Esophagus muscularis mucosa (tissue), 4 donors: ENCODE results near the gene PSMB7. TPM values are rescaled to one million over a fixed set of nuclear protein-coding genes. Genes with fewer than 3 reads are reported as not detected.

ENCODE experiments used
- DNase-seq: peaks from one replicate; pipeline ENCODE4 v3.0.0-alpha.2; 2017; ENCODE audit errors: extremely low spot score
- H3K27ac ChIP-seq, 4 donors: fragments of 200-600 bp; sonication (generic); replicated peaks in 1 of 4; 1 replicate in 3 of 4; 2 replicates in 1 of 4; pipeline ENCODE4 v1.5.1; 2016 to 2019; ENCODE audit warnings: mild to moderate bottlenecking in 1 of 4
- H3K27me3 ChIP-seq, 4 donors: fragments of 200-600 bp; sonication (generic); one replicate each; pipeline versions ENCODE4 v1.5.1 to v1.6.0; 2016 to 2019
- H3K36me3 ChIP-seq, 4 donors: fragments of 200-600 bp; sonication (generic); one replicate each; pipeline ENCODE4 v1.5.1; 2016 to 2019
- H3K4me1 ChIP-seq, 4 donors: fragments of 200-600 bp; sonication (generic); one replicate each; pipeline ENCODE4 v1.5.1; 2016 to 2019
- H3K4me3 ChIP-seq, 4 donors: fragments of 200-600 bp; sonication (generic); 1 replicate in 2 of 4; 2 replicates in 2 of 4; pipeline ENCODE4 v1.5.1; 2016 to 2019; ENCODE audit warnings: mild to moderate bottlenecking in 4 of 4, moderate library complexity in 1 of 4
- H3K9me3 ChIP-seq, 4 donors: fragments of 200-600 bp; sonication (generic); 1 replicate in 3 of 4; 2 replicates in 1 of 4; pipeline ENCODE4 v1.5.1; 2016 to 2019
- EP300 ChIP-seq: sonication (generic); formaldehyde crosslinking; IDR thresholded peaks from one replicate; pipeline ENCODE4 v1.6.1; 2017; ENCODE audit warnings: antibody characterized with exemption
- POLR2A ChIP-seq: fragments of 450-650 bp; IDR thresholded peaks from one replicate; pipeline ENCODE4 v1.6.1; 2017; ENCODE audit warnings: antibody characterized with exemption, moderate library complexity, mild to moderate bottlenecking, low read depth
- POLR2AphosphoS5 ChIP-seq, 2 donors: sonication (generic); formaldehyde crosslinking; IDR thresholded peaks; one replicate each; pipeline ENCODE4 v1.6.1; 2017; ENCODE audit warnings: antibody characterized with exemption in 2 of 2
- WGBS: methylation state at CpG from one replicate; pipeline ENCODE4 v1.1.5; 2018; 5-methylcytosine and 5-hydroxymethylcytosine counted together
- intact Hi-C: fragments of 100-400 bp; cut with DNase I; formaldehyde crosslinking; loops from one replicate; pipeline ENCODE4 v1.15.1; 2023
- total RNA-seq, 4 donors: library from RNA; depleted of rRNA; stranded (reverse); fragments of >200 nt; gene quantifications; one replicate each; pipeline versions ENCODE4 v1.1.0 to v1.2.1, GENCODE V29; 2016
- TF ChIP-seq, protein P1 (sequence below), 3 experiments: fragments of 200-600 bp in 2 of 3; fragments of 450-650 bp in 1 of 3; sonication (generic) in 2 of 3; IDR thresholded peaks; one replicate each; pipeline ENCODE4 v1.5.1; 2017 to 2019; ENCODE audit warnings: antibody characterized with exemption in 3 of 3, mild to moderate bottlenecking in 2 of 3, moderate library complexity in 1 of 3

Gene PSMB7
- total RNA-seq, 4 donors from 2014 or later: 105 to 124 (median 113) TPM

DNA sequence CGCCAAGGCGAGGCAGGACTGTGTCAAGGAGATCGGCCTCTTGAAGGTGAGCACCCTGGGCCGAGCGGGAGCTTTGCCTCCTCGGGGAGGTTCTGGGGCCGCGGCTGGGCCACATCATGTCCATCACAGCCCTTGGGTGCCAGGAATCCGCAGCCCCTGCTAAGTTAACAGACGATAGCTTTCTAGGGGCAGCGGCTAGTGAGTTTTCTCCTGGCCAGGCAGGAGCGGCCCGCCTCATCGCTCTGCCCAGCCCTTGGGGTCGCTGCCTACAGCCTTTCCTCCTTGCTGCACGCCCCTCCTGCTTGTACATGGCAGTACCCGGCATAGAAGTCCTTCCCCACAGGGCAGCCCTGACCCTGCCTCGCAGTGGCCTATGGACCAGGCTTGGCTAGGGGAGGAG lies 101.3 kb downstream of the PSMB7 start:
- Histone ChIP-seq H3K9me3 (no peaks in the 10 kb centered on the region), H3K27ac (no peak overlapping the region), H3K4me3 (no peak overlapping the region), H3K36me3 (peaks cover 5 to 68% (median 39%) of the 10 kb centered on the region in 4 donors), H3K4me1 (peaks cover 0 to 5% (median 0%) of the 10 kb centered on the region in 4 donors), H3K27me3 (no peaks in the 10 kb centered on the region)
- no peak for TF ChIP-seq POLR2A
- no peak for TF ChIP-seq POLR2AphosphoS5 (IDR thresholded peaks at IDR 0.05)
- TF ChIP-seq EP300: no peak
- TF ChIP-seq, protein P1, sequence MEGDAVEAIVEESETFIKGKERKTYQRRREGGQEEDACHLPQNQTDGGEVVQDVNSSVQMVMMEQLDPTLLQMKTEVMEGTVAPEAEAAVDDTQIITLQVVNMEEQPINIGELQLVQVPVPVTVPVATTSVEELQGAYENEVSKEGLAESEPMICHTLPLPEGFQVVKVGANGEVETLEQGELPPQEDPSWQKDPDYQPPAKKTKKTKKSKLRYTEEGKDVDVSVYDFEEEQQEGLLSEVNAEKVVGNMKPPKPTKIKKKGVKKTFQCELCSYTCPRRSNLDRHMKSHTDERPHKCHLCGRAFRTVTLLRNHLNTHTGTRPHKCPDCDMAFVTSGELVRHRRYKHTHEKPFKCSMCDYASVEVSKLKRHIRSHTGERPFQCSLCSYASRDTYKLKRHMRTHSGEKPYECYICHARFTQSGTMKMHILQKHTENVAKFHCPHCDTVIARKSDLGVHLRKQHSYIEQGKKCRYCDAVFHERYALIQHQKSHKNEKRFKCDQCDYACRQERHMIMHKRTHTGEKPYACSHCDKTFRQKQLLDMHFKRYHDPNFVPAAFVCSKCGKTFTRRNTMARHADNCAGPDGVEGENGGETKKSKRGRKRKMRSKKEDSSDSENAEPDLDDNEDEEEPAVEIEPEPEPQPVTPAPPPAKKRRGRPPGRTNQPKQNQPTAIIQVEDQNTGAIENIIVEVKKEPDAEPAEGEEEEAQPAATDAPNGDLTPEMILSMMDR (IDR thresholded peaks at IDR 0.05): no peak
- DNase-seq: no peak
- WGBS: 87% methylated on average over 8 of the region's 18 CpGs
- intact Hi-C loops: no loop called here

DNA sequence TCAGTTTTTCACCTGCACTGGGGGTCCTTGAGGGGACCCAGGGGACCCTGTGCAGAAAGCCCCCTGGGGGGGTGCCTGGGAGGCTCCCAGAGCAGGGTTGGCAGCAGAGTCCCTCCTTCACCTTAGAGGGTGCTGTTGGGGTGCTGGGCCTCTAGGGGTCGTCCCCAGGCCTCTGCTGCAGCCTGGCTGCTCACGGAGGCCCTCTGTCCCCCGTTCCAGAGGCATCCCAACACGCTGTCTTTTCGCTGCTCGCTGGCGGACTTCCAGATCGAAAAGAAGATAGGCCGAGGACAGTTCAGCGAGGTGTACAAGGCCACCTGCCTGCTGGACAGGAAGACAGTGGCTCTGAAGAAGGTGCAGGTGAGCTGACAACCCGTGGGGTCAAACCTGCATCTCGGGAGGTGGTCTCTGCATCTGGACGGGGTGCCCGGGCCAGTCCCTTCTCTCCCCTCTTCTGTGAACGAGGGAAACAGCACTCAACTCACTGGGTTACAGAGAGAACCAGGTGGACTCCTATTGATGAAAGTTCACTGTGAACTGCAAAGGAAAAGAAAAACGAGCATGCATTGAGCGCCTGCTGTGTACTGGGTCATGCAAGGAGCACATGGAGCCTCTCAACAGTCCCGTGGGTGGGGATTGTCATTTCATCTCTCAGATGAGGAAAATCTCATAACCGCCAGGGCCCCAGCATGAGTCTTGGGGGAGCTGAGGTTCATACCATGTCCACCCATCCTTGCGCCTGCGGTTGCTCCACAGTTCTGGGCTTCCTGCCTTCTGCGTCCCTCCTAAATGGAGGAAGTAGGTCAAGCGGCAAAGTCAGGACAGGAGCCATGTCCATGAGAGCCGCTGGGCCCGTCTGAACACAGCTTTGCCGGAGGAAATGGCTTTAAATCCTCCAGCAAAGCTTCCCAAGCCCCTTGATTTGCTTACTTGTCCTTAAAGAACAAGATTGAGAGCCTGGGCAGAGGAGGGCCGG lies 102.7 kb downstream of the PSMB7 start:
- H3K27me3 ChIP-seq: no peaks in the 10 kb centered on the region
- intact Hi-C loops: no loop called here
- peaks cover 0 to 9% (median 0%) of the 10 kb centered on the region in 4 donors for H3K4me1 ChIP-seq
- peaks cover 5 to 63% (median 43%) of the 10 kb centered on the region in 4 donors for H3K36me3 ChIP-seq
- no peak for DNase-seq
- H3K27ac ChIP-seq: no peak overlapping the region
- TF ChIP-seq EP300: no peak
- TF ChIP-seq, protein P1 (IDR thresholded peaks at IDR 0.05): no peak
- TF ChIP-seq POLR2AphosphoS5 (IDR thresholded peaks at IDR 0.05): no peak
- TF ChIP-seq POLR2A: no peak
- WGBS: 82% methylated on average over 26 of the region's 27 CpGs
- no peaks in the 10 kb centered on the region for H3K9me3 ChIP-seq
- no peak overlapping the region for H3K4me3 ChIP-seq

DNA sequence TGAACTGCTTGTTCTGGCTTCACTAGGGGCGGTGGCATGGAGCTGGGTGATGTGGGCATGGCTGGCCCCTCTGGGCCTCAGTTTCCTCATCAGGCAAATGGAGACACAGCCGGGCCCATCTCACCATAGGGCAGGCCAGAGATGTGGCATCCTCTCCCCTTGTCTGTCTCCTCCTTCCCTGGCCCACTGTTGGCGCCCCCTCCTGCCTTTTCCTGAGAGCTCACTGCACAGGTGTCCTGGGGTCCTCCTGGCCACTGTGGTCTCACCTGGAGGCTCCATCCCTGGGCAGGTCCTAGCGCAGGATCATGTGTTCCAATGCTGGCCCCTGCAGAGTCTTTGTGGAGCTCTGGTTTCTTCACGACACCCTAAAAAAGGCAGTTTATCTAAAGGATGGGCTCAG lies 104.0 kb downstream of the PSMB7 start:
- H3K36me3 ChIP-seq: peaks cover 5 to 50% (median 37%) of the 10 kb centered on the region in 4 donors
- H3K27ac ChIP-seq: peak overlapping the region in 1 of 4 donors; percentile 28
- no peak for DNase-seq
- WGBS: 94% methylated on average over 2 of the region's 5 CpGs
- intact Hi-C loops: no loop called here
- H3K4me3 ChIP-seq: no peak overlapping the region
- H3K9me3 ChIP-seq: no peaks in the 10 kb centered on the region
- TF ChIP-seq, protein P1 (IDR thresholded peaks at IDR 0.05): no peak
- TF ChIP-seq EP300 (no peak), POLR2AphosphoS5 (IDR thresholded peaks at IDR 0.05) (no peak), POLR2A (no peak)
- H3K27me3 ChIP-seq: no peaks in the 10 kb centered on the region
- peaks cover 0 to 9% (median 2%) of the 10 kb centered on the region in 4 donors for H3K4me1 ChIP-seq

DNA sequence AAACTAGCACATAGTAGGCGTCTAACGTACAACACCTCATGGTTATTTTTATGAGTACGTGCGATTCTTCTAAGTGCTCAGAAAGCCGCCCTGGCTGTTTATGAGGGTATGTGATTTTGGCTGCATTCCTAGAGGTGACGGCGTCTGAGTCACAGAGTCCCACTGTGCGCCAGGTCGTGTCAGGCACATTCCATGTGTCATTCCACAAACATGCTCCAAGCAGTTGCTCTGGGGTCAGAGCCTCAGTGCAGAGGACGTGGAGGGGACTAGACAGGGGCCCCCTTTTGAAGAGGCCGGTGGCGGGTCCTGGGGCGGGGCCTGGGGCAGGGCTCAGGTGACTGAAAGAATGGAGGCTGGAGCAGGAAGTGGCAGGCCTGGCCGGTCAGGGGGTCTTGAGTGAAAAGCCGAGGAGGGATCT lies 105.6 kb downstream of the PSMB7 start:
- peaks cover 0 to 14% (median 3%) of the 10 kb centered on the region in 4 donors for H3K4me1 ChIP-seq
- no peaks in the 10 kb centered on the region for H3K9me3 ChIP-seq
- H3K36me3 ChIP-seq: peaks cover 0 to 34% (median 25%) of the 10 kb centered on the region in 4 donors
- intact Hi-C loops: no loop called here
- no peak overlapping the region for H3K4me3 ChIP-seq
- H3K27ac ChIP-seq: peak overlapping the region in 3 of 4 donors; percentile 34 to 66 (median 43)
- no peak for DNase-seq
- TF ChIP-seq, protein P1 (IDR thresholded peaks at IDR 0.05): no peak
- peak; percentile 31 to 45 for TF ChIP-seq POLR2AphosphoS5 (IDR thresholded peaks at IDR 0.05)
- H3K27me3 ChIP-seq: no peaks in the 10 kb centered on the region
- 82% methylated on average over 15 of the region's 15 CpGs for WGBS
